ENCODE measurements around the gene PLCE1.

DNA sequence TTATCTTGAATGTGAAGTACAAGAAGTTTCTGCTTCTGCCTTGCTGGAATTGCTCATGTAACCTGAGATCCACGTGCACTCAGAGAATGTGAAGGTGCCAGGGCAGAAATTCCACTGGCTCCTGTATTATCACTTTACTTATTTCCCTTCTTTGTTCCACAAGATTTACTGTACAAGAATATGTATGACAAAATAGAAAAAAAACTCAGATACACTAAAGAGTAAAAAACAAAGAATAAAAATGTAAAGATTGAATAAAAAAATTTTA lies 43.0 kb downstream of the PLCE1 start:
- TF ChIP-seq CTCF (IDR thresholded peaks at IDR 0.05): no peak
- TF ChIP-seq EZH2phosphoT487 (IDR thresholded peaks at IDR 0.05): no peak

Measured in neural progenitor cell (in vitro differentiated cells).